WTC11 (cell line): ENCODE results near the gene URB1. TPM values are rescaled to one million over a fixed set of nuclear protein-coding genes. Genes with fewer than 3 reads are reported as not detected.

ENCODE experiments used
- ATAC-seq: fragments of 200-7000 bp; cut with Tn5 transposase; 2 replicates; pipeline ENCODE4 v1.10.0; 2021; ENCODE audit warnings: mild to moderate bottlenecking, moderate library complexity
- CTCF ChIA-PET: fragments of 300-600 bp; sonication (Branson Sonifier 250); formaldehyde crosslinking; loops from one replicate; lab custom pipeline; 2021; ENCODE audit warnings: antibody characterized with exemption; lab: Charles Lee
- POLR2A ChIA-PET: fragments of 350-600 bp; sonication (Branson Sonifier 250); formaldehyde crosslinking; loops from one replicate; lab custom pipeline; 2021; ENCODE audit warnings: antibody characterized with exemption; lab: Charles Lee
- DNase-seq: peaks from one replicate; pipeline ENCODE4 v3.0.0; 2021; ENCODE audit warnings: low spot score
- H3K27ac Mint-ChIP-seq: 2 replicates; pipeline ENCODE4 v1.8.0; 2021; ENCODE audit warnings: mixed read lengths
- H3K27me3 Mint-ChIP-seq: 2 replicates; pipeline ENCODE4 v1.8.0; 2021; ENCODE audit warnings: low read depth, mild to moderate bottlenecking, moderate library complexity, mixed read lengths
- H3K36me3 Mint-ChIP-seq: 2 replicates; pipeline ENCODE4 v1.8.0; 2021; ENCODE audit warnings: mixed read lengths
- H3K4me1 Mint-ChIP-seq: 2 replicates; pipeline ENCODE4 v1.8.0; 2022; ENCODE audit warnings: mixed read lengths
- H3K4me3 Mint-ChIP-seq: 2 replicates; pipeline ENCODE4 v1.8.0; 2021; ENCODE audit warnings: mild to moderate bottlenecking, moderate library complexity, mixed read lengths
- H3K9me3 Mint-ChIP-seq: 2 replicates; pipeline ENCODE4 v1.8.0; 2021; ENCODE audit warnings: mixed read lengths
- AR ChIP-seq: fragments of 250-450 bp; sonication (Bioruptor Pico); IDR thresholded peaks from 2 replicates; pipeline ENCODE4 v1.9.0; 2021; ENCODE audit warnings: mild to moderate bottlenecking
- ATF2 ChIP-seq: sonication (generic); formaldehyde crosslinking; IDR thresholded peaks from 2 replicates; pipeline ENCODE4 v1.8.1; 2022; ENCODE audit warnings: low read depth, missing genetic modification reagents, borderline replicate concordance
- CREB1 ChIP-seq: sonication (generic); formaldehyde crosslinking; IDR thresholded peaks from 2 replicates; pipeline ENCODE4 v1.8.0; 2023; ENCODE audit warnings: mild to moderate bottlenecking, missing genetic modification reagents
- E2F1 ChIP-seq: sonication (generic); formaldehyde crosslinking; IDR thresholded peaks from 2 replicates; pipeline ENCODE4 v1.8.0; 2022; ENCODE audit warnings: mild to moderate bottlenecking, missing genetic modification reagents
- E2F5 ChIP-seq: sonication (generic); formaldehyde crosslinking; IDR thresholded peaks from 2 replicates; pipeline ENCODE4 v1.8.1; 2022; ENCODE audit warnings: mild to moderate bottlenecking, moderate library complexity, missing genetic modification reagents
- ESRRA ChIP-seq: sonication (generic); formaldehyde crosslinking; IDR thresholded peaks from 2 replicates; pipeline ENCODE4 v1.8.1; 2022; ENCODE audit warnings: mild to moderate bottlenecking, missing genetic modification reagents, borderline replicate concordance
- ETV6 ChIP-seq: sonication (generic); formaldehyde crosslinking; IDR thresholded peaks from 2 replicates; pipeline ENCODE4 v1.8.1; 2022; ENCODE audit warnings: mild to moderate bottlenecking, missing genetic modification reagents
- FOXP1 ChIP-seq: sonication (generic); formaldehyde crosslinking; IDR thresholded peaks from 2 replicates; pipeline ENCODE4 v1.8.0; 2022; ENCODE audit warnings: missing genetic modification reagents, mild to moderate bottlenecking, moderate library complexity, borderline replicate concordance
- HMGXB4 ChIP-seq: sonication (generic); formaldehyde crosslinking; IDR thresholded peaks from 2 replicates; pipeline ENCODE4 v1.8.1; 2023; ENCODE audit warnings: mild to moderate bottlenecking, moderate library complexity, missing genetic modification reagents
- IRF1 ChIP-seq: sonication (generic); formaldehyde crosslinking; IDR thresholded peaks from 2 replicates; pipeline ENCODE4 v1.8.0; 2023; ENCODE audit warnings: missing genetic modification reagents
- NFYB ChIP-seq: sonication (generic); formaldehyde crosslinking; conservative IDR thresholded peaks from 2 replicates; pipeline ENCODE4 v1.8.0; 2022; ENCODE audit warnings: low read depth, missing genetic modification reagents
- SOX15 ChIP-seq: fragments of 250-450 bp; sonication (Bioruptor Pico); IDR thresholded peaks from 2 replicates; pipeline ENCODE4 v1.9.0; 2021; ENCODE audit warnings: mild to moderate bottlenecking
- TCF7 ChIP-seq: sonication (generic); formaldehyde crosslinking; IDR thresholded peaks from 2 replicates; pipeline ENCODE4 v1.8.0; 2022; ENCODE audit warnings: mild to moderate bottlenecking, low read depth, missing genetic modification reagents, moderate library complexity
- TEAD4 ChIP-seq: sonication (generic); formaldehyde crosslinking; IDR thresholded peaks from 2 replicates; pipeline ENCODE4 v1.8.0; 2022; ENCODE audit warnings: mild to moderate bottlenecking, missing genetic modification reagents
- TP53 ChIP-seq: sonication (generic); formaldehyde crosslinking; IDR thresholded peaks from 2 replicates; pipeline ENCODE4 v1.8.1; 2023; ENCODE audit warnings: mild to moderate bottlenecking, missing genetic modification reagents
- ZNF219 ChIP-seq: sonication (generic); formaldehyde crosslinking; IDR thresholded peaks from 2 replicates; pipeline ENCODE4 v1.8.0; 2023; ENCODE audit warnings: missing genetic modification reagents, mild to moderate bottlenecking, borderline replicate concordance
- ZNF396 ChIP-seq: fragments of 250-450 bp; sonication (Bioruptor Pico); IDR thresholded peaks from 2 replicates; pipeline ENCODE4 v1.8.0; 2021; ENCODE audit warnings: mild to moderate bottlenecking, moderate library complexity, borderline replicate concordance
- ZNF416 ChIP-seq: fragments of 250-450 bp; sonication (Bioruptor Pico); IDR thresholded peaks from 2 replicates; pipeline ENCODE4 v1.9.0; 2021; ENCODE audit warnings: mild to moderate bottlenecking, inconsistent platforms
- ZNF423 ChIP-seq: fragments of 250-450 bp; sonication (Bioruptor Pico); IDR thresholded peaks from 2 replicates; pipeline ENCODE4 v2.1.2; 2022; ENCODE audit warnings: mild to moderate bottlenecking, moderate library complexity
- ZNF671 ChIP-seq: fragments of 250-450 bp; sonication (Bioruptor Pico); IDR thresholded peaks from 2 replicates; pipeline ENCODE4 v1.8.0; 2021; ENCODE audit warnings: mild to moderate bottlenecking
- ZSCAN18 ChIP-seq: fragments of 250-450 bp; sonication (Bioruptor Pico); IDR thresholded peaks from 2 replicates; pipeline ENCODE4 v2.1.2; 2022; ENCODE audit warnings: mild to moderate bottlenecking, moderate library complexity
- total RNA-seq: library from RNA; stranded (reverse); gene quantifications from 3 replicates; pipeline ENCODE4 v1.2.3, GENCODE V29; 2021

Gene URB1
- total RNA-seq, 1 experiment from 2014 or later = 38.7 TPM

GRCh38 chr21:32377506-32377905 is 15.3 kb downstream of the URB1 start:
- POLR2A ChIA-PET = no interaction called here
- Mint-ChIP-seq H3K4me1 (0 out of 2 replicates have a peak, but pooled peaks cover under 1% of the 10 kb centered on the region), H3K36me3 (peaks cover 61% of the 10 kb centered on the region), H3K9me3 (no peaks in the 10 kb centered on the region), H3K4me3 (no peak overlapping the region), H3K27me3 (no peaks in the 10 kb centered on the region), H3K27ac (no peak overlapping the region)
- CTCF ChIA-PET = no interaction called here
- ATAC-seq (no peak), DNase-seq (no peak)
- TF ChIP-seq CREB1 (CRISPR knock-in tag) = no peak
- no peak for TF ChIP-seq FOXP1 (CRISPR knock-in tag)
- no peak for TF ChIP-seq AR (CRISPR knock-in tag)
- TF ChIP-seq E2F1 (CRISPR knock-in tag) = no peak
- TF ChIP-seq NFYB = no peak
- TF ChIP-seq ZNF671 (CRISPR knock-in tag) = no peak
- TF ChIP-seq TCF7 (CRISPR knock-in tag) = no peak
- no peak for TF ChIP-seq ATF2

- peaks cover 8% of the 10 kb centered on the region for H3K4me1 Mint-ChIP-seq
- no peaks in the 10 kb centered on the region for H3K27me3 Mint-ChIP-seq
- ChIA-PET CTCF (interaction anchor here (1.4 to 2.2 kb wide), 2 partner anchors 31 to 229 kb away, joined by 4 to 7 read pairs; no protein-coding TSS in a partner anchor), POLR2A (no interaction called here)
- peaks cover 56% of the 10 kb centered on the region for H3K36me3 Mint-ChIP-seq
- no peak for DNase-seq
- ATAC-seq = no peak
- H3K4me3 Mint-ChIP-seq = no peak overlapping the region
- H3K27ac Mint-ChIP-seq = peak overlapping the region; percentile 26; the same call in 1 of the 2 replicates
- no peaks in the 10 kb centered on the region for H3K9me3 Mint-ChIP-seq
- TF ChIP-seq ZNF423 (CRISPR knock-in tag) (no peak), ZNF396 (CRISPR knock-in tag) (no peak), ZNF219 (CRISPR knock-in tag) (no peak), ZNF416 (CRISPR knock-in tag) (no peak), ESRRA (CRISPR knock-in tag) (no peak), TP53 (CRISPR knock-in tag) (no peak), TEAD4 (CRISPR knock-in tag) (no peak), ETV6 (CRISPR knock-in tag) (no peak), IRF1 (CRISPR knock-in tag) (no peak), AR (CRISPR knock-in tag) (no peak), E2F1 (CRISPR knock-in tag) (no peak), ZSCAN18 (CRISPR knock-in tag) (no peak), TCF7 (CRISPR knock-in tag) (no peak), SOX15 (CRISPR knock-in tag) (no peak), HMGXB4 (CRISPR knock-in tag) (no peak), E2F5 (CRISPR knock-in tag) (no peak)
These were observed 20.1 kb downstream of the URB1 start for GRCh38 chr21:32372755-32373154.
